GM18499 (cell line): Measurements from ENCODE around the gene SDK2.

Experiments
- ATAC-seq: cut with Tn5 transposase; IDR thresholded peaks from one replicate; pipeline ENCODE4 v1.9.1; 2021; ENCODE audit warnings: moderate number of reproducible peaks; ENCODE audit not compliant: insufficient read depth, unreplicated experiment

Gene SDK2

GRCh38 chr17:73360961-73361761, 283.1 kb downstream of the SDK2 start:
- no peak for ATAC-seq

DNA sequence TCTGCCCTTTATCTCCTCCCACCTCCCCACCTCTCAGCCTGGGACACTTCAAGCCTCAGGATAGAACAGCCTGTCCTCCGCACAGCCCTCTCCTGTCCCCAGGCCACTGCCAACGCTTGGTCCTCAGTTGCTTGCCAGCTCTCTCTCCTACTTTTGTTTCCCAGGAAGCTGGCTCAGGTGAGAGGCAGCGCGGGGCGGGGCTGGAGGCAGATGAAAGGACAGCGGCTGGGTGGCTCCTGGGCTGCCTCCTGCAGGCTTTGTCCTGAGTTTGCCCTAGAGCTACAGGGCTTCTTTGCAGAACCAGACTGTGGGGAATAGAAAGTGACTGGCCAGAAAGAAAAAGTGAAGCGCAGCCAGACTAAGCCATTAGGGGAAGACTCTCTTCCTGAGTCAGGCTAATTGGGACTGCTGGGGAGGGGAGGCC, 284.2 kb downstream of the SDK2 start:
- no peak for ATAC-seq

GRCh38 chr17:73359352-73359751, 284.9 kb downstream of the SDK2 start:
- ATAC-seq = no peak

DNA sequence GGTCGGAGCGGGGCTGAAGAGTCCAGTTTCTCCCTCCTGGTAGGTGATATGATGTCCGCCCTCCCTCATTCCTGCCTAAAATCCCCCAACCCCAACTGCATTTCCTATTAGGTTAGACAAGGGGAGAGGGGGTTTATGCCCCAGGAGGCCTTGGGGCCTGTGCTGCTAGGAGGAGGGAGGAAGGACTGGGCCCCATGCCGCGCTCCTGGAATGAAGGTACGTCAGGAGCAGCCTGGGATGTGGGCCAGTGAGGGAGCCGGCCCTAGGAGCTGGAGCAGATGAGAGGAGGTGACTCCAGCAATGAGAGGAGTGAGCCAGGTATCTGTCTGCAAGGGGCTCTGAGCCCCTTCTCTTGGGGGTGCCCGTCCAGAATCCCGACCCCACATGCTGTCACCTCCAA, 285.6 kb downstream of the SDK2 start:
- ATAC-seq = no peak

GRCh38 chr17:73357981-73358380, 286.3 kb downstream of the SDK2 start:
- ATAC-seq = no peak

DNA sequence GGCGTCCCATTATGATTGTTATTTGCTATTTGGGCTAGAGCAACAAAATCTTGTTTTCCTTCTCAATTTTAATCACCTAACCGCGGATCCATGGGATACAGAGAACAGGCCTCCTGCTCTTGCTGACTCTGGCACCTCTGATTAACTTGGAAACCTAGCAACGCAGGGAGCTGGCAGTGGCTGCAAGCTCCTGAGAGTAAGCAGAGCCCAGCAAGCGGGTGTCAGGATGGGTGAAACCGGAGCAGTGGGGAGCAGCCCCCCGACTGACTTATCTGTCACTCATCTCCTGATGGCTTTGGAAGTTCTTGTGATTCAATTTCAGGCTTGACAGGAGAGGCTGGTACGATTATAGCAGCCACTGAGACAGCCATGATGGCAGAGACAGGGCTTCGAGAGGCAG, 286.9 kb downstream of the SDK2 start:
- no peak for ATAC-seq

- ATAC-seq = no peak
These were observed 287.6 kb downstream of the SDK2 start for GRCh38 chr17:73356561-73357170.

- no peak for ATAC-seq
These were observed 289.6 kb downstream of the SDK2 start for GRCh38 chr17:73354423-73355284.

GRCh38 chr17:73352261-73352660, 292.0 kb downstream of the SDK2 start:
- ATAC-seq = no peak

- no peak for ATAC-seq
These were observed 292.5 kb downstream of the SDK2 start for GRCh38 chr17:73351764-73352163.

DNA sequence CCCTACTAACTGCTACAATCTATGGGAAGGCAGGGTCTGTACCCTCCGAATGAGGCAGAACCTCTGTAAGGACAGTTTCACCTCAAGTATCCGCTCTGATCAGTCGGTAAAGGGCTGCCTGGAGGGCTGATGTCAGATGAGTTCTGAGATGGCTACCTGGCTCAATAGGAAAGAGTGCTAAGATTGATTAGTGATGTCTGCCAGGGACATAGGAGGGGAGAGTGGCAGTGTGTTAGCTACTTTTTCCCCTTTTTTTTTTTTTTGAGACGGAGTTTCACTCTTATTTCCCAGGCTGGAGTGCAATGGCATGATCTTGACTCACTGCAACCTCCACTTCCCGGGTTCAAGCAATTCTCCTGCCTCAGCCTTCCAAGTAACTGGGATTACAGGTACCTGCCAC, 293.4 kb downstream of the SDK2 start:
- no peak for ATAC-seq

DNA sequence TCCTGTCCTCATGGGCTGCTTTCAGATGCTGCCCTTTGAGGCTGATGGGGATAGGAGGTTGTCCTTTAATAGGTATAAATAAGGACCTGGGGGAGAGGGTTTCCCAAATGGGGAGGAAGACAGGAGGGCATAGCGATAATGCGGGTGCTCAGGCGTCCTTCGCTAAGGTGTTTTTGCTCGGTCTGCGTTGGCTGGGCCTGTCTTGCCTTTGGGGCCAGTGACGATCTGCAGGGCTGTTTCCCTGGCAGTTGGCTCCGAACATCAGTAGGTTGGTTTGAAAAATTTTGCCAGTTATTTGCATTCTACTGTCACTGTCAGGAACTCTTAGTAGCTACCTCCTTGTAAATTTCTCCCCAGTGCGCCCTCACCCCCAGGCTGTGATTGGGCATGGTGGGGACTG, 294.6 kb downstream of the SDK2 start:
- no peak for ATAC-seq

GRCh38 chr17:73349138-73349537, 295.1 kb downstream of the SDK2 start:
- no peak for ATAC-seq

- ATAC-seq = no peak
These were observed 295.5 kb downstream of the SDK2 start for GRCh38 chr17:73348829-73349095.

DNA sequence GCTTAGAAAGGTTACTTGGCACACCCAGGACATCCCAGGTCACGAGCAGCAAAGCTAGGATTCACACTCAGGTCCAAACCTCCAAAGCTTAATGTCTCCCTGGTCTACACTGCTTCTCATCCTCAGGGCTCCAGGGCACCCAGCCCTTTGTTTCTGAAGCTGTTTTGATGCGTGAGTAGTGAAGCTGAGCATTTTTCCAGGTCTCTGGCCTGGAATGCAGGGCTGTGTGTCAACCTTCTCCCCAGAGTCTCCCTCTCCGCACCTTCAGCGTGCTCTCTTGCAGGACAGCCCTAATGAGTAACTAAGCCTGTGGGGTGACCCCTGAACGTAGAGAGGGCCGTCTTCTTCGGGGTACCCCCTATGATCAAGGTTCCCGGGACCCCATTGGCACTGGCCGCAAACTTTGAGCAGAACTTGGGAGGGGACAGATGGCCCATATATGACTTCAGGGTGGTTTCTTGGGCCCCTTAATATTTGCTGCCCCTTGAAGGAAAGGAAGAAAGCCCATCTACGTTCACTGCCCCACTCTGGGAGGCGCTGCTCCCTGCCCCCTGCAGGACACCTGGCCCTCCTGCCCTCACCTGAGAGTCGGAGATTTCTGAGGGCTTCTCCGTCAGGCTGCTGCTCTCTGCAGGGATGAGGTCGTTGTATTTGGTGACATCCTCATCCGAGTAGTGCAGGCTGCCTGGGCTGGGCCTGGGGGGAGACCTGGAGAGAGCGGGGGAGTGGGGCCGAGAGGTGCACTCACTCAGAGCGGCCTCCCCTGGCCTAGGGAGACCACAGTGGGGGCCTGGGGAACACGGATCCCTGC, 296.0 kb downstream of the SDK2 start:
- no peak for ATAC-seq

DNA sequence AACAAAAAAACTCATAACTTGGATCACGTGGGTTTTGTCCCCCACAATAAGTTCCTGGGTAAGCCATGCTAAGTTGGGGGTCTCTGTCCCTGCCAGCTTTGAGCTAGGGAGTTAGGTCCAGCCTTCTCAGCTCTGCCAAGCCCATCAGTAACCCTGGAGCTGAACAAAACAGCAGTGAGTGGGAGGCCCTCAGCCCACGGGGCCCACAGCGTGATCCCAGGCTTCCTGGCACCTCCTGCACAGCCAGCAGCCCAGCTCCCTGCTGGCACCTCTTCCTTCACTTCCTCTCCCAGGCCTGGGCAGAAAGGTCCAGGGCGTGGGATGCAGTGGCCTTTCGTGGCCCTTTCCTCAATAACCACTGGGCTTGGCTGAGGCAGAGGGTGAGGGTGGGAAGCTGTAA, 296.9 kb downstream of the SDK2 start:
- no peak for ATAC-seq

GRCh38 chr17:73346501-73347162, 297.6 kb downstream of the SDK2 start:
- ATAC-seq = no peak

DNA sequence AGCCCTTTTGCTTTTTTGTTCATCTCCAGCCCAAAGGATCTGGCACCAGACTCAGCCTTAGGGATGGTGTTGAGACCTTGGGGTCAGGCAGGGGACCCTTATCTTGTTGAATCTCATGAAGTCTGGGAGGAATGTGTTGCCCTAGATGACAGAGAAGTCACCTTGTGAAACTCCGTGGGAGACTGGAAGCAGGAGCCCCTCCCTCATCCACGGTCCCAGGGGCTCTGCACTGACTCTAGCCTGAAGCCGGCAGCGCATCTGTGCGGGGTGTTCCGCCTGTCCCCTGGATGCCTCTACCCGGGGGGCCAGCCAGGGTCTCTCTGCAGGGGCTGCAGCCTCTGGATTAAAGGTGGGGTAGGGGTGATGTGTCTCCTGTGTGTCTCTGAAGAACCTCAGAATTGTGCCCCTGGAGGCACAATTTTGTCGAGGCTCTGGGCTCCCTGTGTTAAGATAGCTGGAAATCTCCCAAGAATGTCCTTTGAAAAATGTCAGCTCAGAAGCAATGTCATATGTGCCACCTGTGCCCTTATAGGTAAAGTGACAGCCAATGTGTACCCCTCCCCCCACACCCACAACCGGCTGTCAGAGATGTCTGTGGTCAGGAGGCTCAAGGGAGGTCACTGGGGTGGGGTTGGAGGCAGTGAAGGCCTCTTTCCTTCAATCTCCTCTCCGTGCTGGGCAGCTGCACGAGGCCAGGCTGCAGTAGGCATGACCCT, 300.3 kb downstream of the SDK2 start:
- no peak for ATAC-seq

GRCh38 chr17:73343168-73343634, 301.0 kb downstream of the SDK2 start:
- ATAC-seq = no peak
